ENCODE measurements around the gene SRGAP2B. TPM values are rescaled to one million over a fixed set of nuclear protein-coding genes. Genes with fewer than 3 reads are reported as not detected.
"Not testable (repeated sequence)": the region's sequence is repeated elsewhere in the genome, so short reads cannot be mapped to it uniquely, and the experiment has no call there.

SRGAP2B gene
- polyA plus RNA-seq, 1 donor (not counting 4 experiments of a cell fraction or from before 2014, with no cell fraction given) = 11.0 TPM

- H3K79me2 ChIP-seq (ENCODE audit: control insufficient read depth, insufficient read depth, low read length); H3K9ac ChIP-seq (ENCODE audit: control insufficient read depth, extremely low read depth, insufficient read depth, low read length); dilution Hi-C loops (cut with MboI; ENCODE audit: extremely low pct_ligation_motif_present, low sequenced_read_pairs); H3K27ac ChIP-seq (ENCODE audit: control insufficient read depth, insufficient read depth, low read length); H3K4me2 ChIP-seq (ENCODE audit: control insufficient read depth, extremely low read depth, insufficient read depth, low read depth, low read length); DNase-seq (ENCODE audit: low read depth, low spot score); H3K27me3 ChIP-seq (ENCODE audit: control insufficient read depth, extremely low read depth, insufficient read depth, low read length); H3K9me3 ChIP-seq (ENCODE audit: control insufficient read depth, low read depth, low read length); H3K9me1 ChIP-seq (ENCODE audit: control insufficient read depth, extremely low read depth, insufficient read depth, low read length); H2AFZ ChIP-seq (ENCODE audit: control insufficient read depth, low read length); H3K4me3 ChIP-seq (ENCODE audit: control insufficient read depth in 2 of 3, extremely low read depth in 1 of 3, insufficient read depth in 2 of 3, low read depth in 1 of 3, low read length in 3 of 3); FAIRE-seq; H3K4me1 ChIP-seq (ENCODE audit: control insufficient read depth, extremely low read depth, insufficient read depth, low read length); H3K36me3 ChIP-seq (ENCODE audit: control insufficient read depth in 2 of 2, extremely low read depth in 1 of 2, insufficient read depth in 2 of 2, low read length in 2 of 2); H4K20me1 ChIP-seq (ENCODE audit: control insufficient read depth, extremely low read depth, insufficient read depth, low read length): not testable (repeated sequence)
Measured at GRCh38 chr1:144931553-144931952, 163.6 kb downstream of the SRGAP2B start.

- H4K20me1 ChIP-seq (ENCODE audit: control insufficient read depth, extremely low read depth, insufficient read depth, low read length); H3K27me3 ChIP-seq (ENCODE audit: control insufficient read depth, extremely low read depth, insufficient read depth, low read length); dilution Hi-C loops (cut with MboI; ENCODE audit: extremely low pct_ligation_motif_present, low sequenced_read_pairs); H2AFZ ChIP-seq (ENCODE audit: control insufficient read depth, low read length); H3K9me1 ChIP-seq (ENCODE audit: control insufficient read depth, extremely low read depth, insufficient read depth, low read length); H3K4me3 ChIP-seq (ENCODE audit: control insufficient read depth in 2 of 3, extremely low read depth in 1 of 3, insufficient read depth in 2 of 3, low read depth in 1 of 3, low read length in 3 of 3); H3K9me3 ChIP-seq (ENCODE audit: control insufficient read depth, low read depth, low read length); H3K79me2 ChIP-seq (ENCODE audit: control insufficient read depth, insufficient read depth, low read length); H3K36me3 ChIP-seq (ENCODE audit: control insufficient read depth in 2 of 2, extremely low read depth in 1 of 2, insufficient read depth in 2 of 2, low read length in 2 of 2); H3K4me2 ChIP-seq (ENCODE audit: control insufficient read depth, extremely low read depth, insufficient read depth, low read depth, low read length); DNase-seq (ENCODE audit: low read depth, low spot score); FAIRE-seq; H3K4me1 ChIP-seq (ENCODE audit: control insufficient read depth, extremely low read depth, insufficient read depth, low read length); H3K9ac ChIP-seq (ENCODE audit: control insufficient read depth, extremely low read depth, insufficient read depth, low read length); H3K27ac ChIP-seq (ENCODE audit: control insufficient read depth, insufficient read depth, low read length): not testable (repeated sequence)
Measured at GRCh38 chr1:144930085-144930777, 164.9 kb downstream of the SRGAP2B start.

DNA sequence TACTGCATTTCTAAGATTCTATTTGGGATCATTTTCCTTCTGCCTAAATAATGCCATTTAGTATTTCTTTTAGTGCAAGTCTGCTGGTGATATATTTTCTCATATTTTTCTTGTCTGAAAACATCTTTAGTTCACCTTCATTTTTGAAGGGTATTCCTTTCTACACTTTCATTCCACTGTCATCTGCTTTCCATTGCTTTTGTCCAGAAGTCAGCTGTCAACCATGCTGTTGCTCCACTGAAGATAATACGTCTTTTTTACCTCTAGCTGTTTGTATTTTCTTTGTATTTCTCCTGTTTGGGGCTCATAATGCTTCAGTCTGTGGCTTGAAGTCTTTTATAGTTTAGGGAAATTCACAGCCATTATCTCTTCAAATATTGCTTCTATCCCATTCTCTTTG lies 167.8 kb downstream of the SRGAP2B start:
- dilution Hi-C loops (cut with MboI; ENCODE audit: extremely low pct_ligation_motif_present, low sequenced_read_pairs); H3K36me3 ChIP-seq (ENCODE audit: control insufficient read depth in 2 of 2, extremely low read depth in 1 of 2, insufficient read depth in 2 of 2, low read length in 2 of 2); FAIRE-seq: not testable (repeated sequence)

GRCh38 chr1:144923640-144924039 lies 171.5 kb downstream of the SRGAP2B start:
- H3K4me2 ChIP-seq (ENCODE audit: control insufficient read depth, extremely low read depth, insufficient read depth, low read depth, low read length); H3K4me1 ChIP-seq (ENCODE audit: control insufficient read depth, extremely low read depth, insufficient read depth, low read length); H3K9me3 ChIP-seq (ENCODE audit: control insufficient read depth, low read depth, low read length); FAIRE-seq; H3K9me1 ChIP-seq (ENCODE audit: control insufficient read depth, extremely low read depth, insufficient read depth, low read length); H3K27me3 ChIP-seq (ENCODE audit: control insufficient read depth, extremely low read depth, insufficient read depth, low read length); H3K79me2 ChIP-seq (ENCODE audit: control insufficient read depth, insufficient read depth, low read length); H3K4me3 ChIP-seq (ENCODE audit: control insufficient read depth in 2 of 3, extremely low read depth in 1 of 3, insufficient read depth in 2 of 3, low read depth in 1 of 3, low read length in 3 of 3); DNase-seq (ENCODE audit: low read depth, low spot score); H3K27ac ChIP-seq (ENCODE audit: control insufficient read depth, insufficient read depth, low read length); dilution Hi-C loops (cut with MboI; ENCODE audit: extremely low pct_ligation_motif_present, low sequenced_read_pairs); H4K20me1 ChIP-seq (ENCODE audit: control insufficient read depth, extremely low read depth, insufficient read depth, low read length); H3K36me3 ChIP-seq (ENCODE audit: control insufficient read depth in 2 of 2, extremely low read depth in 1 of 2, insufficient read depth in 2 of 2, low read length in 2 of 2); H2AFZ ChIP-seq (ENCODE audit: control insufficient read depth, low read length); H3K9ac ChIP-seq (ENCODE audit: control insufficient read depth, extremely low read depth, insufficient read depth, low read length): not testable (repeated sequence)

More for the DNA sequence above, 167.8 kb downstream of the SRGAP2B start:
- not testable (repeated sequence) for H4K20me1 ChIP-seq (ENCODE audit: control insufficient read depth, extremely low read depth, insufficient read depth, low read length); H3K27me3 ChIP-seq (ENCODE audit: control insufficient read depth, extremely low read depth, insufficient read depth, low read length); H3K4me1 ChIP-seq (ENCODE audit: control insufficient read depth, extremely low read depth, insufficient read depth, low read length); H3K4me2 ChIP-seq (ENCODE audit: control insufficient read depth, extremely low read depth, insufficient read depth, low read depth, low read length); H3K79me2 ChIP-seq (ENCODE audit: control insufficient read depth, insufficient read depth, low read length); H3K4me3 ChIP-seq (ENCODE audit: control insufficient read depth in 2 of 3, extremely low read depth in 1 of 3, insufficient read depth in 2 of 3, low read depth in 1 of 3, low read length in 3 of 3); H3K9me3 ChIP-seq (ENCODE audit: control insufficient read depth, low read depth, low read length); H3K27ac ChIP-seq (ENCODE audit: control insufficient read depth, insufficient read depth, low read length); H2AFZ ChIP-seq (ENCODE audit: control insufficient read depth, low read length); DNase-seq (ENCODE audit: low read depth, low spot score); H3K9ac ChIP-seq (ENCODE audit: control insufficient read depth, extremely low read depth, insufficient read depth, low read length); H3K9me1 ChIP-seq (ENCODE audit: control insufficient read depth, extremely low read depth, insufficient read depth, low read length)

GRCh38 chr1:144922785-144923184 lies 172.3 kb downstream of the SRGAP2B start:
- H3K36me3 ChIP-seq (ENCODE audit: control insufficient read depth in 2 of 2, extremely low read depth in 1 of 2, insufficient read depth in 2 of 2, low read length in 2 of 2); H2AFZ ChIP-seq (ENCODE audit: control insufficient read depth, low read length); H3K4me3 ChIP-seq (ENCODE audit: control insufficient read depth in 2 of 3, extremely low read depth in 1 of 3, insufficient read depth in 2 of 3, low read depth in 1 of 3, low read length in 3 of 3); DNase-seq (ENCODE audit: low read depth, low spot score); H3K9me1 ChIP-seq (ENCODE audit: control insufficient read depth, extremely low read depth, insufficient read depth, low read length); H3K27ac ChIP-seq (ENCODE audit: control insufficient read depth, insufficient read depth, low read length); H4K20me1 ChIP-seq (ENCODE audit: control insufficient read depth, extremely low read depth, insufficient read depth, low read length); H3K9me3 ChIP-seq (ENCODE audit: control insufficient read depth, low read depth, low read length); H3K4me2 ChIP-seq (ENCODE audit: control insufficient read depth, extremely low read depth, insufficient read depth, low read depth, low read length); H3K27me3 ChIP-seq (ENCODE audit: control insufficient read depth, extremely low read depth, insufficient read depth, low read length); FAIRE-seq; H3K79me2 ChIP-seq (ENCODE audit: control insufficient read depth, insufficient read depth, low read length); H3K4me1 ChIP-seq (ENCODE audit: control insufficient read depth, extremely low read depth, insufficient read depth, low read length); H3K9ac ChIP-seq (ENCODE audit: control insufficient read depth, extremely low read depth, insufficient read depth, low read length); dilution Hi-C loops (cut with MboI; ENCODE audit: extremely low pct_ligation_motif_present, low sequenced_read_pairs): not testable (repeated sequence)
